ENCODE measurements around the gene CNTRL.

DNA sequence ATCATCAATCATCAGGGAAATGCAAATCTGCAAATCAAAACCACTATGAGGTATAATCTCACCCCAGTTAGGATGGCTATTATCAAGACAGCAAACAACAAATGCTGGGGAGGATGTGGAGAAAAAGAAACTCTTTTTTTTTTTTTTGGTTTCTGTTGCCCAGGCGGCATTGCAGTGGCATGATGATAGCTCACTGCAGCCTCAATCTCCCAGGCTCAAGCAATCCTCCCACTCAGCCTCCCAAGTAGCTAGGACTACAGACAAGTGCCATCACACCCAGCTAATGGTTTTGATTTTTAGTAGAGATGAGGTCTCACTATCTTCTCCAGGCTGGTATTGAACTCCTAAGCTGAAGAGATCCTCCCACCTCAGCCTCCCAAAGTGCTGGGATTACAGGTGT is 5.4 kb upstream of the CNTRL start:
- TF ChIP-seq POLR2AphosphoS5 (IDR thresholded peaks at IDR 0.05; ENCODE audit: low read depth, low read length) (no peak), SIN3A (IDR thresholded peaks at IDR 0.05; ENCODE audit: borderline replicate concordance, insufficient read depth, low read length) (no peak), TAF1 (IDR thresholded peaks at IDR 0.05; ENCODE audit: borderline replicate concordance, insufficient read depth, low read length) (no peak)
